Measurements from ENCODE around the gene MRPL51.

MRPL51 gene

DNA sequence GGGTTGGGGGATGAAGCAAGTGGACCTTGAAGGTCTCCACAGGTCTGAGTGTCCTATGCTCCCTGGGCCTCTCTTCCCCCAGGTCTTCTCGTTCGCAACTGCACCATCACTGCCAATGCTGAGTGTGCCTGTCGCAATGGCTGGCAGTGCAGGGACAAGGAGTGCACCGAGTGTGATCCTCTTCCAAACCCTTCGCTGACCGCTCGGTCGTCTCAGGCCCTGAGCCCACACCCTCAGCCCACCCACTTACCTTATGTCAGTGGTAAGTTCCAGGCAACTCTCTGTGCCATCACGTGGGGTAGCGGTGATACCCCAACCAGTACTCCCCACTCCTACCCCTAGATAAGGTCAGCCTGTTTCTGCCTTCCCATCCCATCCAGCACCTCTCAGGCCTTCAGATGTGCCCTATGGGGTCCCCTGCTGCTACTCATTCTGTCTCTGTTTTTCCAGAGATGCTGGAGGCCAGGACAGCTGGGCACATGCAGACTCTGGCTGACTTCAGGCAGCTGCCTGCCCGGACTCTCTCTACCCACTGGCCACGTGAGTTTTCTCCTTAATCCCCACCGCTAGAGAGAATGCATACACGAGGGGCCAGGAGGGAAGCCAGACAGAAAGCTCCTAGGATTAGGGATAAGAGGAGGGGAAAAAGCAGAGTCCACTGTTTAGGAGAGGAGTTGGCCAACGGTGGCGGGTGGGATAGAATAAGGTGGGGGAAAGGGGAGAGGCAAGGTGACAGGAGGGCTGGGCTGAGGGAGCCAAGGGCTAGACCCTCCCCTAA is 42.8 kb downstream of the MRPL51 start:
- TF ChIP-seq, protein P1, sequence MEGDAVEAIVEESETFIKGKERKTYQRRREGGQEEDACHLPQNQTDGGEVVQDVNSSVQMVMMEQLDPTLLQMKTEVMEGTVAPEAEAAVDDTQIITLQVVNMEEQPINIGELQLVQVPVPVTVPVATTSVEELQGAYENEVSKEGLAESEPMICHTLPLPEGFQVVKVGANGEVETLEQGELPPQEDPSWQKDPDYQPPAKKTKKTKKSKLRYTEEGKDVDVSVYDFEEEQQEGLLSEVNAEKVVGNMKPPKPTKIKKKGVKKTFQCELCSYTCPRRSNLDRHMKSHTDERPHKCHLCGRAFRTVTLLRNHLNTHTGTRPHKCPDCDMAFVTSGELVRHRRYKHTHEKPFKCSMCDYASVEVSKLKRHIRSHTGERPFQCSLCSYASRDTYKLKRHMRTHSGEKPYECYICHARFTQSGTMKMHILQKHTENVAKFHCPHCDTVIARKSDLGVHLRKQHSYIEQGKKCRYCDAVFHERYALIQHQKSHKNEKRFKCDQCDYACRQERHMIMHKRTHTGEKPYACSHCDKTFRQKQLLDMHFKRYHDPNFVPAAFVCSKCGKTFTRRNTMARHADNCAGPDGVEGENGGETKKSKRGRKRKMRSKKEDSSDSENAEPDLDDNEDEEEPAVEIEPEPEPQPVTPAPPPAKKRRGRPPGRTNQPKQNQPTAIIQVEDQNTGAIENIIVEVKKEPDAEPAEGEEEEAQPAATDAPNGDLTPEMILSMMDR (IDR thresholded peaks at IDR 0.05): no peak
- Histone ChIP-seq H3K36me3 (peaks cover 23% of the 10 kb centered on the region), H3K4me3 (ENCODE audit: low read depth in 1 of 2, low read length in 1 of 2) (peak overlapping the region; percentile 79 to 87), H3K27me3 (no peaks in the 10 kb centered on the region), H3K27ac (peak overlapping the region; percentile 93), H3K4me1 (ENCODE audit: control insufficient read depth in 1 of 2, insufficient read depth in 1 of 2, low read depth in 1 of 2, low read length in 1 of 2) (peaks cover 24 to 29% of the 10 kb centered on the region in 2 experiments), H3K9me3 (no peaks in the 10 kb centered on the region)

DNA sequence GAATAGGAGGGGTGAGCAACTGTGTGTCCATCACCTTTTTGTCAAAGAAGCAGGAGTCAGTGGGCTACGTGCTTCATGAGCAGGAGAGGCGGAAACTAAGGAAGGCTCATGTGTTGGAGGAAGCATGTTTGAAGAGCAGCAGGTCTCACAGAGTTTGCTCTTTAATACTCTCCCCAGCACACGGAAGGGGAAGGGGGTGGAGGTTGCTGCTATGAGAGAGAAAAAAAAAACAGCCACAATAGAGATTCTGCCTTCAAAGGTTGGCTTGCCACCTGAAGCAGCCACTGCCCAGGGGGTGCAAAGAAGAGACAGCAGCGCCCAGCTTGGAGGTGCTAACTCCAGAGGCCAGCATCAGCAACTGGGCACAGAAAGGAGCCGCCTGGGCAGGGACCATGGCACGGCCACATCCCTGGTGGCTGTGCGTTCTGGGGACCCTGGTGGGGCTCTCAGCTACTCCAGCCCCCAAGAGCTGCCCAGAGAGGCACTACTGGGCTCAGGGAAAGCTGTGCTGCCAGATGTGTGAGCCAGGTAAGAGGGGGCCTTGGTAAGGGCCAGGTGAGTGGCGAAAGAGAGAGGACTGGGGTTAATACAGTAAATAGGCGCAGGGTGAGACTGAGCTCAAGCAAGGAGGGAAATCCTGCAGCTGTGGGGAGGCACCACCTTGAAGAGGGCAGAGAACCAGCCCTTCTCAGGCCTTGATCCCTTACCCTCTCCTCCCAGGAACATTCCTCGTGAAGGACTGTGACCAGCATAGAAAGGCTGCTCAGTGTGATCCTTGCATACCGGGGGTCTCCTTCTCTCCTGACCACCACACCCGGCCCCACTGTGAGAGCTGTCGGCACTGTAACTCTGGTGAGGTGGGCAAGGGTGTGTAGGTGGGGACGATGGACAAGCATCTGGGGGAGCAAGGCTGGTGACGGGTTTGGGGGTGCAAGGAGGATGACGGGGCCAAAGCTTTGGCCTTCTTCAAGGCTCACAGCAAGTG is 48.1 kb downstream of the MRPL51 start, which contains the start of gene CD27:
CD27 (plus strand) TSS at position 252 of the 985 bp plus-strand sequence; CDS start at position 393, 141 bp downstream.
- TF ChIP-seq, protein P1 (IDR thresholded peaks at IDR 0.05): no peak
- H3K9me3 ChIP-seq: no peaks in the 10 kb centered on the region
- H3K27ac ChIP-seq: no peak within 1 kb of the TSS
- no peak within 1 kb of the TSS for H3K4me3 ChIP-seq (ENCODE audit: low read depth in 1 of 2, low read length in 1 of 2)
- no peaks in the 10 kb centered on the region for H3K4me1 ChIP-seq (ENCODE audit: control insufficient read depth in 1 of 2, insufficient read depth in 1 of 2, low read depth in 1 of 2, low read length in 1 of 2)
- no peaks in the 10 kb centered on the region for H3K36me3 ChIP-seq
- H3K27me3 ChIP-seq: no peaks in the 10 kb centered on the region

DNA sequence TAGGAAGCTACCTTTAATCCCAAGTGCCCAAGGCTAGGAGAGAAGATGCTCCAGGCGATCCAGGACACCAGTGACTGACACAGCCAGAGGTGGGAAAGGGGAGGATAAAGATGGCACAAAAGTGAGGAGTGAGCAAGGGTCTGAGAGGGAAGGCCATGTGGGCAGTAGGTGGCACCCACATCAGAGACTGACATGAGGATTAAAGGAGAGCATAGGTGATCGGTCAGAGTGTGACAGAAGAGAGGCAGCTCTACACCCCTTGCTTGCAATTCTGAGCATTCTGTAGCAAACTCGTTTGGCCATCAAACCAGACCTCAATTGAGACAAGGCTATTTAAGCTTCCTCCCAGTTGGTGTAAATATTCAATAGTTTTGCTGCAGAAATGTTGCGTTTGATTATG is 49.0 kb downstream of the MRPL51 start:
- TF ChIP-seq, protein P1 (IDR thresholded peaks at IDR 0.05): no peak
- H3K4me1 ChIP-seq (ENCODE audit: control insufficient read depth in 1 of 2, insufficient read depth in 1 of 2, low read depth in 1 of 2, low read length in 1 of 2): no peaks in the 10 kb centered on the region
- no peak overlapping the region for H3K4me3 ChIP-seq (ENCODE audit: low read depth in 1 of 2, low read length in 1 of 2)
- no peaks in the 10 kb centered on the region for H3K9me3 ChIP-seq
- H3K27me3 ChIP-seq: no peaks in the 10 kb centered on the region
- no peak overlapping the region for H3K27ac ChIP-seq
- H3K36me3 ChIP-seq: no peaks in the 10 kb centered on the region

- TF ChIP-seq, protein P1 (IDR thresholded peaks at IDR 0.05): no peak
- Histone ChIP-seq H3K27ac (no peak overlapping the region), H3K4me3 (ENCODE audit: low read depth in 1 of 2, low read length in 1 of 2) (no peak overlapping the region), H3K36me3 (no peaks in the 10 kb centered on the region), H3K4me1 (ENCODE audit: control insufficient read depth in 1 of 2, insufficient read depth in 1 of 2, low read depth in 1 of 2, low read length in 1 of 2) (no peaks in the 10 kb centered on the region), H3K9me3 (no peaks in the 10 kb centered on the region), H3K27me3 (no peaks in the 10 kb centered on the region)
Observed at GRCh38 chr12:6443361-6443983, 49.6 kb downstream of the MRPL51 start.

- no peaks in the 10 kb centered on the region for H3K4me1 ChIP-seq (ENCODE audit: control insufficient read depth in 1 of 2, insufficient read depth in 1 of 2, low read depth in 1 of 2, low read length in 1 of 2)
- TF ChIP-seq, protein P1 (IDR thresholded peaks at IDR 0.05): no peak
- H3K27me3 ChIP-seq: no peaks in the 10 kb centered on the region
- H3K36me3 ChIP-seq: no peaks in the 10 kb centered on the region
- H3K9me3 ChIP-seq: no peaks in the 10 kb centered on the region
- no peak overlapping the region for H3K4me3 ChIP-seq (ENCODE audit: low read depth in 1 of 2, low read length in 1 of 2)
- no peak overlapping the region for H3K27ac ChIP-seq
Observed at GRCh38 chr12:6442836-6443235, 50.2 kb downstream of the MRPL51 start.
